ENCODE measurements around the gene PIEZO2.
"Not testable (repeated sequence)": the region's sequence is repeated elsewhere in the genome, so short reads cannot be mapped to it uniquely, and the experiment has no call there.

PIEZO2 gene

DNA sequence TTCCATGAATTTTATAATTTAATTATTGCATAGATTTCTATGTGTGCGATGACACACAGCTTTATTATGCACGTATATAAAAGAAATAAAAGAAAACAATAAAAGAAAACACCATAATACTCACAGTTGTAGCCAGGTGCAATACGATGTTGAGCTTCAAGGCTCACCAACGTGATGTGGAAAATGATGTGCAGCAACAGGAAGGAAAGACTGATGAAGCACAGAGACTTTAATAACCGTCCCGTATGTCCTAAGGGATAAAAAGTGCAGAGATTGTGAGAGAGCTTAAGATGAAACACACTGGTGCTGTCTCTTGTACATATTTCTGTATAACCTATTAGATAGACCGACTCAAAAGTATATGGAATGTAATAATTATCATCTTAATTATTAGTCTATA is 170.0 kb downstream of the PIEZO2 start:
- DNase-seq (ENCODE audit: low read depth in 1 of 2, low spot score in 1 of 2) = no peak

DNA sequence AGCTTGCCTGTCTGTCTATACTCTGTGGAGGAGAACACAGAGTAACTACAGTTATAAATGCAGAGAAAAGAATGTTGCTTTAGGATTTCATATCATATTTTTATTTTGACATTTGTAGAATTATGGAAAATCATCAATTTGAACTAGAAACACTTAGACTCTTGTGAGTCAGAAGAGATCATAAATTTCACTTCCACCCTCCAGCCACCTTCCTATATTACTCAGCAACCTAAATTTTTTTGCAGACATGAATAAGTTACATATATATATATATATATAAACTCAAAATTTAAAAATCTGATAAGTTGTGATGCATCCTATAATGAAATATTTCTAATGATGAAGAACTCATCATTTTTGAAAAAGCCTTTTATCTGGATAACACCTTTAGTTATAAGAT is 172.3 kb downstream of the PIEZO2 start:
- DNase-seq (ENCODE audit: low read depth in 1 of 2, low spot score in 1 of 2) = no peak

DNA sequence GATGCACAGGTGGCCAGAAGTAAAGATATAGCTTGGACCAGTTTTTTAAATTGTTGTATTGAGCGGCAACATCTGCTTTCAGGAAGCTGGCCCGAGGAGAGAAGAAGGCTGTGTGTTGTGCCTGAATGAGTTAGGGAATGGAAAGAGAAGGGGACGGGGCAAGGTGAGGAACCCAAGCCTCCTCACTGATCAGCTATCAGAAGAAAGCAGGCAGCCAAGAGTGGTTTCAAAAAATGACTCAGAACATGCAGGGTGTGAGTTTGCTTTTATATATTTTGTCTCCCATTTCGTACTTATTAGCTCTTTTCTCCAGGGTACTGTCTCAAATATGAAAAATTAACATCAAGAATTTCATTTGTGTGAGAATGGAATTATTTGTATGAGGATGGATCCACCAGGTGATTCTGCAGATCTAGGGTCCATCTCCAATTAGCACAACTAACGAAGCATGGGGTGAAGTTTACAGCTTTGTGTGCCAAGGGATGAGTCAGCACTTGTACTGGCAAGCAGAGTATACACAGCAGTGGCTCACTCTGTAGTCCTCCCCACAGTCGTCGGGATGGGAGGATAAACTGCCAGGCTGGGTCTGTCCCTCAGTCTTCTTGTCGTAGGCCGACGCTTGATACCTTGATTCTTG is 175.7 kb downstream of the PIEZO2 start:
- no peak for DNase-seq (ENCODE audit: low read depth in 1 of 2, low spot score in 1 of 2)

DNA sequence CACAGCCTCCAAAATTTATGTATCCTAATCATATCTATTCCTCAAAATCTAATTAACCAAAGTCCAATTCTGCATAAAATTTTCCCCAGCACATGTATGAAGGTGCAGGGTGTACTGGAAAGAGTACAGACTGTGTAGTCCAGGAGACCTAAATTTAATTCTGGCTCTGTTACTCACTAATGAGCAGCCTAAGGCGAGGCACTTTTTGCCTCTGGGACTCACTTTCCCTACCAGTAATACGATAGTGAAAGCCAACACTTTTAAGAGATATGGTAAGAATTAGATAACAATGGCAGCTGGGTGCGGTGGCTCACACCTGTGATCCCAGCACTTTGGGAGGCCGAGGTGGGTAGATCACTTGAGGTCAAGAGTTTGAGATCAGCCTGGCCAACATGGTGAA is 177.7 kb downstream of the PIEZO2 start:
- no peak for DNase-seq (ENCODE audit: low read depth in 1 of 2, low spot score in 1 of 2)

DNA sequence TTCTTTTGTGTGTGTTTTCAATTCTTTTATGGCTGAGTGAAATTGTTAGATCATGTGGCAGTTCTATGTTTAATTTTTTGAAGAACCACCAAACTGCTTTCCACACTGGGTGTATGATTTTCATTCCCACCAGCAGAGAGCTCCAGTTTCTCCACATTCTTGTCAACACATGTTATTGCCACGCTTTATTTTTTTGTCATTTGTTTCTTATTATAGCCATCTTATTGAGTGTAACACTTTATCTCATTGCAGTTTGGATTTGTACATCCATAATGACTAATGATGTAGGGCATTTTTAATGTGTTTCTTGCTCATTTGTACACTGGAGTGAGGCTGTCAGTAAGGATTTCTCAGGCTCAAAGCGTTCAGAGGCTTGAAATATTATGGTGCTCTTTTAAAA is 184.2 kb downstream of the PIEZO2 start:
- no peak for DNase-seq (ENCODE audit: low read depth in 1 of 2, low spot score in 1 of 2)

DNA sequence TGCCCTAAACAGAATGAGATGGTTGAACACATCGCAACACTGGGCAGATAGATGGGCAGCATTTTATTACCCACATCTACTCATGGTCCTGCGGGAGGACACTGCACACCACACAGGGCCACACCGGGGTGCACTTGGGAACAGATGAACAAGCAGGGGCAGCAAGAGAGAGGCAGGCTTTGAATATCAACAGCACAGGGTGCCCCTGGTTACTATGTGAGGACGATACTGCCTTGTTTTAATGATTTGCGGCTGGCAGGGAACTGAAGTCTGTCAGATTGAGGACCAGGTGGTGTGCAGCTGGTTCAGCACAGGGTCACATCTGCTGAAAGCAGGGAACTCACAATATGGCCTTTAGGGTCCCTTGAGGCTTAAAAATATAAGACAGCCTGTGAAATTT is 195.7 kb downstream of the PIEZO2 start:
- DNase-seq (ENCODE audit: low read depth in 1 of 2, low spot score in 1 of 2) = no peak

DNA sequence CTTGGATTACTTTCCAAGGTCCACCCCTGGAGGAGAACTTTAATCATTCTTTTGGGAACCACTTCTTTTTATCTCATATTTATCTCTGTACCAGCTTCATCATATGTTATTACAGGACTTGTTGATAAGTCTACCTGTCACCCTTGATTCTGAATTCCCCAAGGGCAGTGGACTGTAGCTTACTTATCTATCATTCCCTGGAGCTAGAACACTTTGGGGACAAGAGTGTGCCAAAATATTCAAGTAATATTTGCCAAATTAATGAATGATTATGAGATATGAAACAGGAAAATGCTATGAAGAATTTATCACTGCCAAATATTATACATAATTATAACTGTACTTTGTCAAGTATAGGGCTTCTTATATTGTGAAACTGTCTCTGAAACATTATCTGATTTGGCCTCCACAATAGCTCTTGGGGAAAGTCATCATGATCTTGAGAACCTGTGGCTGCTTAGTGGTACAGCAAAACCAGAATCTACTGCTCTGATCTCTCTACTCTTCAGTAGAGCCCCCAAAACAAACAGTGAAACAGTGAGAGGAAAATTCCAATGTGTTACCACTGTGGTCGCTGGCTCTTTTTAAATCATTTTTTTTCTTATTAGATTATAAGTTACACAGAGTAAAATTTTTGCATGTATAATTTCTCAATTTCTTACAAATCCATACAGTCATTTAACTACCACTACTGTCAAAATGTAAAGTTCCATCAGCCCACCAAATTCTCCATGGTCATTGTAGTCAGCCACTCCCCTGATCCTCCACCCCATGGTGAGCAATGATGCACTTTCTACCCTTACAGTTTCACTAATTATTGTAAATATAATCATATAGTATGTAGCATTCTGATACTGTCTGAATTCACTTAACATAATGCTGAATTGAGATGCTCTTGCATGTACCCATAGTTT is 197.5 kb downstream of the PIEZO2 start:
- DNase-seq (ENCODE audit: low read depth in 1 of 2, low spot score in 1 of 2) = no peak

DNA sequence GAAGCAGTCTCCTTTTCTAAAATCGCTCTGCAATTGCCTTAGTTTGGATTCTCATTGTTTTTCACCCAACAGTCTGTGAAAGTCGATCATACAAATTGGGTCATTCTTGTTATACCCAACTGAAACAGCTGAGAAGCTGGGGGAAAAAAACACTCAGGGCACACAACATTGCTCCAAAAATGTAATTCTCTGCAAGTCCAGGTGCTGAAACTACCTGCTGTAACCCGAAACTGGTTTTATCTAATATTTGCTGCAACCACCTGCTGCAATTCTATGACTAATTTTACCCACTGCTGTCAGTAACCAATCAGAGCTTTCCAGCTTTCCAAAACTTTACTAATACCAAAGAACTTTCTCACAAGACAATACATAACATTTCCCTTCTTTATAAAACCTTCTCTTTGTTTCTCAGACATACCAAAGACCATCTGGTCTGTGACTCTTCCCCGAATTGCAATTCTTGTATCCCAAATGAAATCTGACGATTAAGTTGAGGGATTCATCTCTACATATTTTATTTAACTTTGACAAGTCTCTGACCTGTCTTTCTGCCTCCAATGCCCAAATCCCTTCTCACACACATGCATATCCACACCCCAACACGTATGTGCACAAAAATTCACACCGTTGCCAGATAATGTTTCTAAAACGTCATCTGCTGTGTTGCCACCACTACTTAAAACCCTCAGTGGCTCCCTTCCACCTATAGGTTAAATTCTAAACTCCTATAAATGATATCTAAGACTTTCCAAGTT is 198.3 kb downstream of the PIEZO2 start:
- DNase-seq (ENCODE audit: low read depth in 1 of 2, low spot score in 1 of 2) = no peak

DNA sequence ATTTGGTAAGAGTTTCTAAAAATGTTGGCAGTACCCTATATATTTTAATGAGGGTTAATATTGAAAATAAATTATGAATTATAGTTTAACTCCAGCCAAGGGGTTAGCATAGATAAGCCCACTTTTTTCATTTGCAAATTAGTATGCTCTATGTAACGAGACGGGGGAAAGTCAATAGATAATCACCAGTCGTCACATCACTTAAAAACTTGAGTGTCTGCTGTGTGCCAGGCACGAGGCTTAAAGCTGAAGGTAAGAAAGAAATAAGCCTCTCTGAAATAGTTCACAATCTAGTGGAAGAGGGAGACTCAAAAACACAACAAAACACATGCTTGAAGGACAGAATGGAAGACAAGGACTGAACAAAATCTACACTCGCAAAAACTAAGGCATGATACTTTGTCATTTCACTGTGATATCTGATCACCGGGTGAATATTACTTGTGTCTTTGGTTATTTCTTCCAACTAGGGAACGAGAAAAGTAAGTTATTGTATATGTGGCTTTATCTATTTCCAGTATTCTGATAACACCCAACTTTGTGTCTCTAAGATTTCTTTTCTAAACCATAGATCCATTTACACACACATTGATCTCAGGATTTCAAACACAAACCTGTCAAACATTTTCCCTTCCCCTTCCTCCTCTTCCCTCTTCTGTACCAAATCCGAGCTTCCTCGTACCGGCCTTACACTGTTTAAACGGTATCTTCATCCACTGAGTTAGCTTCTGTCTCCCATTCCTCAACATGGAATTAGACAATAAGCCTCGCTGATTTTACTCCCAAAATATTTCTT is 199.1 kb downstream of the PIEZO2 start:
- DNase-seq (ENCODE audit: low read depth in 1 of 2, low spot score in 1 of 2) = no peak

DNA sequence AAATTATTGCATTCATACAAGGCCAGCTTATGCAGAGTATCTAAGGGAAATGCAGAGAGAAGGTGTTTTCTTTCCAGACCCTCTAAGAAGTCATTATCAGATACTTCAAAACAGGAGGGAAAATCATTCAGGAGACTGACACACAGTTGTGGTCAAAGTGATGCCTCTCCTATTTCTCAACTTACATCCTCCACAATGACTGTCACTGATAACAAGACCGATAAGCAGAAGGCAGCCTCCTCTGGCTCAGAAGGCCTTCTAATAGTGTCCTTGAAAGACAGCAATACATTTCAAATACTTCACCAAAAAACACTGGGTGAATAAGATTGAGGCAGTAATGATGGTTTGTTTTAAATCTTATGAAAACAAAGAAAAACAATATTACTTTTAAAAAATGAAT is 199.7 kb downstream of the PIEZO2 start:
- DNase-seq (ENCODE audit: low read depth in 1 of 2, low spot score in 1 of 2) = no peak

DNA sequence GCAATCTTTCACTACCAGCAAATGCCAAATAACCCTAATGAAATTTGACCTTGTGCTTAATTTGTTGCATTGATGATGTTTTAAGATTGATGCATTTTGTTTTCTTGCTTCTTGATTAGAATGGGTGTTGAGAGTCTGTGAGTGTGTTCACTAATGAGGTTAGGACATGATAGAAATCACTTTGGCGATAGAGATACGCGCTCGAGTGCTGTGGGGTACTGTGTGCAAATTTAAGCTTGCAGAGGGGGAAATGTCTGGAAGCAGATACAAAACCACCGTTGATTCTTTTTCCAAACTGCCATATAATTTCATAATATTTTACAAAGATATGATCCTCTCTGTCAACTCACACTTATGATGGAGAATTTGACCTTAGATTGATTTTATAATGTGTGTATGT is 200.9 kb downstream of the PIEZO2 start:
- DNase-seq (ENCODE audit: low read depth in 1 of 2, low spot score in 1 of 2) = no peak

DNA sequence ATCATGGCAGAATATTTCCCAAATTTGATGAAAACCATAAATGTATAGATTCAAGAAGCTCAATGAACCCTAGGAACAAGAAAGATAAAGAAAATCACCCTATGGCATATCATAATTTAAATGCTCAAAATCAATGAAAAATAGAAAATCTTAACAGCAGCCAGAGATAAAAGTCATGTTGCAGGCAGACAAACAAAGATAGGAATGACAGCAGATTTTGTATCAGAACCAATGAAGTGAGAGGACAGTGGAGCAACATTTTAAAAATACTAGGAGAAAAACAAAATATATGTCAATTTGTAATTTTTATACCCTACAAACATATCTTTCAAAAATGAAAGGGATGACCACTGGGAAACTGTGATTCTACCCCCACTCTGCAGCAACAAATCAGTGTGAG is 203.3 kb downstream of the PIEZO2 start:
- DNase-seq (ENCODE audit: low read depth in 1 of 2, low spot score in 1 of 2) = no peak

DNA sequence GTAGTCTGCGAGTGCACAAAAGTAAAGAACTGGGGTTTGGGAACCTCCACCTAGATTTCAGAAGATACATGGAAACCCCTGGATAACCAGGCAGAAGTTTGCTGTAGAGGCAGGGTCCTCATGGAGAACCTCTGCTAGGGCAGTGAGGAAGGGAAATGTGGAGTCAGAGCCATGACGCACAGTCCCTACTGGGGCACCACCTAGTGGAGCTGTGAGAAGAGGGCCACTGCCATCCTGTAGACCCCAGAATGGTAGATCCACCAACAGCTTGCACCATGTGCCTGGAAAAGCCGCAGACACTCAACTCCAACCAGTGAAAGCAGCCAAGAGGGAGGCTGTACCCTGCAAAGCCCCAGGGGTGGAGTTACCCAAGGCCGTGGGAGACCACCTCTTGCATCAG is 206.4 kb downstream of the PIEZO2 start:
- DNase-seq (ENCODE audit: low read depth in 1 of 2, low spot score in 1 of 2) = no peak

DNA sequence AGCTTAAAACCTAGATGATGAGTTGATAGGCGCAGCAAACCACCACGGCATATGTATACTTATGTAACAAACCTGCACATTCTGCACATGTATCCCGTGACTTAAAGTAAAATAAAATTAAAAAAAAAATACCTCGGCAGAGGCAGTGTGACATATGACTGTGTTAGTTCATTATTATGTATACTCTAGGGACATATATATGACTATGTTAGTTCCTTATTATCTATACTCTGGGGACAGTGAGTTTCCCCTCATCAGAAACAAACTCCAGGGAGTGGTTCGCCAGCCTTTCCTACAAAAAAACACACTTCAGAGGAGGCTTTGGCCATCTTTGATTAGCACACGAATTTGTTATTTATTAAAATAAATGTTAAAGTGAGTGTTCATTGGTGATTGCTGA is 209.5 kb downstream of the PIEZO2 start:
- no peak for DNase-seq (ENCODE audit: low read depth in 1 of 2, low spot score in 1 of 2)

DNA sequence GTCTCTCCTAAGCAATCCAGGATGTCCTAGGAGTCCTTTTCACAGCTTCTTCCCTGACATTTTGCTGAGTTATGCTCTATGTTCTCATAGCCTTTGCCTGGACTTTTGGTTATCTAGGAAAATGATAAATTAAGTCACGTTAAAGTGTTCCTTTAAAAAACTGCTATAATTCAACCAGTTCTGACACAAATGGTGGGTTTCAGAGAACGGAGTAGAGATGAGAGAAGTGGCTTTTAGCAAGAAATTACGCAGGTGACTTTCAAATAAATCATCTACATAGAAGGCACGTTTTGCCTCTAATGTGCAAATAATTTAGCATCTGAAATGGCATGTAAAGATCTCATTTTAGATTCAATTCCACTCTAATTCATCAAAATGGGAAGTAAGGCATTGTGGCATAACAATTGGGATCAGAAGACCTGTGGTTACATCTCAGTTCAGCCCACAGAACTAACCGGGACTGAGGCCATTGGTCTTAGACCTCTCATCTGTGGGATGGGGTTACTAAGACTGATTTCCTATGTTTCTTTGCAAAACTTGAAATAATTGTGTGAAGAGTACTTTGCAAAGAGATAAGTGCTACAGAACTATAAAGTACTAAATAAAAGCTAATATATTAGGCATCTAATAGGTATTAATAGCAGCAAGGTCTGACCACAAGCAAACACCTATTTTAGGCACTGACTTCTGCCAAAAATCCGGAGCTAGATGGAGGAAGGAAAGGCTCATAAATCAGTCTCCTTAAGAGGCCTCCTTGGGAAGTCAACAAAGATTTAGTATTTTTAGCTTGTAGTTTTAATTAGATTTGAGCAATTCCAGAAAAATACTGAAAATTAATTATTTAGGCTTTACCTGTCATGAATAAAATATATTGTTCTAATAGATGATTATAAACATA is 211.4 kb downstream of the PIEZO2 start:
- DNase-seq (ENCODE audit: low read depth in 1 of 2, low spot score in 1 of 2) = no peak

DNA sequence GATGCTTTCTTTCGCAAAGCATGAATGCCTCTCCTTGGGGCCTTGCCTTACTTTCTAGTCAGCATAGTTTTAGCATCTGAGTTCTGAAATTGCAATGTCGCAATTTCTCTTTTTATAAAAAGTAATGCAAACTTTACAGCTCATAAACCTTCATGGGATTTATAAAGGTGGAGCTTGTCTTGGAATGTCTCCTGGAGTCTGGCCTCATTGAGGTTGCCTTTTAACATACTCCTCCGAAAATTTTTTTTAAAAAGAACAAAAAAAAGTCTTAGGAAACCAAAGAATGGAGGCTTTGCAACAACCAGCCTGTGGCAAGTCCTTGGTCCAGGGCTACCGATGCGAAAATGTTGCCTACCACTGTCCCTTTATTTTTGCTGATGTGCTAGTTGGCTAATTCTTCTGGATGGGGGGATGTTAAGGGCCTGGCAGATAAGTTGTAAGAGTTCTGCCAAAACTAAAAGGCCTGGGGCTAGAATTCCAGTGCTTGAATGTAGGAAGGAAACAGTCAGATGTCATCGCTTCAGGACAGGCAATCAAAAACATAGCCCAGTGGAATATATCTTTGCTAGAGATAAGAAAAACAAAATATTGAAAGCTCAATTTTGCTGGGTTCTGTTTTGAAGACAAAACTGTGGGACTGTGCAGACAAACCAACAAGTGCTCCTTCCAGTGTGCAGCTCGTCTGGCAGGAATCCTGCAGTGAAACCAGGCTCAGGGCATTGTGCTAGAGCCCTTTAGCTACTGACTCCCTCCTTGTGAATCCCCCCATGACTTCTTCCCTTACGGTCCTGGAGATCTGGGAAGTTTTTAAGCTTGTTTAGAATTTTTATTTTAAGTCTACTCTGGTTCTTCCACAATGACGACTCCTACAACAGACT is 213.0 kb downstream of the PIEZO2 start:
- no peak for DNase-seq (ENCODE audit: low read depth in 1 of 2, low spot score in 1 of 2)

DNA sequence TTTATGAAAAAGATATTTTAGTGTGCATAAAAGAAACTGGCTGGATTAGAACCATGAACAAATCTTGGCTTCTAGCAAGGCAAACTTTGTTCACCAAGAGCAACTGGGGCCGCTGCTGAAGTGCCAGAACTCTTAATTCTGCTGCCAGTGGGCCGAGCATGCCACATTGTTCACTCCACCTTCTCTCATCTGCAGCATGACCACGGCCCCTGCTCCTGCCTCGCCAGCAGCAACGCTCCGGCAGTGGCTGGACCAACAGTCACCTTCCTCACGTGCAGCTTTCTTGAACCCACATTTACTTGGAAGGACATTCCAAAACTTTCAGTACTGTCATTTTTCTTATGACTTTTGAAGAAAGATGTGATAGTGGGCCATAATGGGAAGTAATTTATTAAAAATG is 213.8 kb downstream of the PIEZO2 start:
- no peak for DNase-seq (ENCODE audit: low read depth in 1 of 2, low spot score in 1 of 2)

DNA sequence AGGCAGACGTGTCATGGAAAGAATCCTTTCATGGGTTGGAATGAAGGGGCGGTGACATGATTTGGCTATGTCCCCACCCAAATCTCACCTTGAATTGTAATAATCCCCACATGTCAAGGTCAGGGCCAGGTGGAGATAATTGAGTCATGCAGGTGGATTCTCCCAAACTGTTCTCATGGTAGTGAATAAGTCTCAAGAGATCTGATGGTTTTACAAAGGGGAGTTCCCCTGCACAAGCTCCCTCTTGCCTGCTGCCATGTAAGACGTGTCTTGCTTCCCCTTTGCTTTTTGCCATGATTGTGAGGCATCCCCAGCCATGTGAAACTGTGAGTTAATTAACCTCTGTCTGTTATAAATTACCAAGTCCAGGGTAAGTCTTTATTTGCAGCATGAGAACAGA is 215.7 kb downstream of the PIEZO2 start:
- not testable (repeated sequence) for DNase-seq (ENCODE audit: low read depth in 1 of 2, low spot score in 1 of 2)

DNA sequence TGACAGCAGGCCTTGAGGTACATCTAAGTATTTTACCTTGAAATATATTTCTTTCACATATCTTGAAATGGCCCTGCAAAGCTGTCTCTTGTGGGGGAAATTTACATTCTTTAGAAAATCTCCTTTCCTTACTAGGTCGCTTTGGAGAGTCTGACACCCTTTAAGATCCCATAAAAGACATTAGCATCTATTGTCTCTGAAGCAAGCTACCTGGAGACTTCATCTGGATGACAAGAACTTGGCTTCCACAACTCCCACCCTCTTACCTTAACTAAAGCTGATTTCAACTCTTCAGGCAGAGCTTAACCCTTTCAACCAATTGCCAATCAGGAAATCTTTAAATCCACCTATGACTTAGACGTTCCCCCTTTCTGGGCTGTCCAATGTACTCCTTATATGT is 219.3 kb downstream of the PIEZO2 start:
- DNase-seq (ENCODE audit: low read depth in 1 of 2, low spot score in 1 of 2) = no peak

Measured in activated T-helper 1 cell treated with anti-CD3 and anti-CD28 coated beads, Interleukin-2, amount 50 U/mL, for 16 hours (primary cell).